SK-N-SH (cell line): Measurements from ENCODE around the gene SYNPR. TPM values are rescaled to one million over a fixed set of nuclear protein-coding genes. Genes with fewer than 3 reads are reported as not detected.

Experiments
- CTCF ChIA-PET: fragments of 300-600, 350-600 bp; formaldehyde crosslinking; extraction: SDS; loops from one replicate; lab custom pipeline; 2021; lab: Yijun Ruan, JAX
- POLR2A ChIA-PET: fragments of 350-600 bp; sonication (Branson Sonifier 250); formaldehyde crosslinking; extraction: SDS; loops from one replicate; lab custom pipeline; 2020; ENCODE audit warnings: antibody characterized with exemption, inconsistent platforms; lab: Yijun Ruan, JAX
- DNase-seq: peaks from one replicate; pipeline ENCODE4 v3.0.0; 2012
- H2AFZ ChIP-seq: fragments of 200-600 bp; sonication (generic); 2 replicates; pipeline ENCODE4 v1.8.1; 2016; ENCODE audit warnings: antibody characterized with exemption, mild to moderate bottlenecking, low read depth
- H3F3A ChIP-seq: fragments of 200-600 bp; sonication (generic); replicated peaks from 2 replicates; pipeline ENCODE3; 2016; ENCODE audit warnings: antibody characterized with exemption, mild to moderate bottlenecking; ENCODE audit not compliant: insufficient read depth
- H3K27ac ChIP-seq, 2 experiments: fragments of 200-500 bp in 1 of 2; fragments of 200-600 bp in 1 of 2; sonication (Bioruptor generic) in 1 of 2; sonication (generic), shearing (Covaris generic) in 1 of 2; 2 replicates each; pipeline versions ENCODE4 v1.5.1 to v1.6.1; 2014 to 2016; ENCODE audit warnings: low read depth in 2 of 2, inconsistent platforms in 1 of 2, low read length in 1 of 2, mild to moderate bottlenecking in 1 of 2, mixed read lengths in 1 of 2
- H3K27me3 ChIP-seq: fragments of 200-600 bp; sonication (generic), shearing (Covaris generic); 2 replicates; pipeline ENCODE4 v1.6.1; 2016; ENCODE audit warnings: mixed run types; ENCODE audit not compliant: insufficient read depth
- H3K36me3 ChIP-seq, 2 experiments: fragments of 200-500 bp in 1 of 2; fragments of 200-600 bp in 1 of 2; sonication (Bioruptor generic) in 1 of 2; sonication (generic) in 1 of 2; replicated peaks in 1 of 2; 2 replicates each; pipeline versions ENCODE3 to v1.5.1; 2014 to 2016; ENCODE audit warnings: low read length in 1 of 2, mild to moderate bottlenecking in 1 of 2; ENCODE audit not compliant: insufficient read depth in 2 of 2, control insufficient read depth in 1 of 2
- H3K4me1 ChIP-seq, 2 experiments: fragments of 200-500 bp in 1 of 2; fragments of 200-600 bp in 1 of 2; sonication (Bioruptor generic) in 1 of 2; sonication (generic), shearing (Covaris generic) in 1 of 2; 2 replicates each; pipeline versions ENCODE4 v1.5.1 to v1.6.1; 2014 to 2016; ENCODE audit warnings: low read depth in 1 of 2, low read length in 1 of 2, mixed run types in 1 of 2; ENCODE audit not compliant: insufficient read depth in 2 of 2, control insufficient read depth in 1 of 2
- H3K4me2 ChIP-seq: fragments of 200-600 bp; sonication (generic), shearing (Covaris generic); 2 replicates; pipeline ENCODE4 v1.6.1; 2017; ENCODE audit warnings: mixed run types
- H3K4me3 ChIP-seq, 2 experiments: fragments of 200-500 bp in 1 of 2; fragments of 200-600 bp in 1 of 2; sonication (Bioruptor generic) in 1 of 2; sonication (generic), shearing (Covaris generic) in 1 of 2; 2 replicates each; pipeline versions ENCODE4 v1.5.1 to v1.8.1; 2014 to 2016; ENCODE audit warnings: low read depth in 2 of 2, inconsistent platforms in 1 of 2, low read length in 1 of 2, mild to moderate bottlenecking in 1 of 2, mixed read lengths in 1 of 2, moderate library complexity in 1 of 2
- H3K79me2 ChIP-seq: fragments of 200-600 bp; sonication (generic); 2 replicates; pipeline ENCODE4 v1.8.1; 2017; ENCODE audit warnings: mild to moderate bottlenecking; ENCODE audit not compliant: insufficient read depth
- H3K9ac ChIP-seq: fragments of 200-600 bp; sonication (generic); 2 replicates; pipeline ENCODE4 v1.6.1; 2017; ENCODE audit warnings: mixed run types
- H3K9me2 ChIP-seq: fragments of 200-600 bp; sonication (generic); 2 replicates; pipeline ENCODE4 v1.6.1; 2017; ENCODE audit warnings: mixed run types
- H3K9me3 ChIP-seq: fragments of 200-600 bp; sonication (generic); 2 replicates; pipeline ENCODE4 v1.6.1; 2017; ENCODE audit warnings: mixed run types, mild to moderate bottlenecking, moderate library complexity
- H4K20me1 ChIP-seq: fragments of 200-600 bp; sonication (generic); 2 replicates; pipeline ENCODE4 v1.6.1; 2017; ENCODE audit warnings: mild to moderate bottlenecking, mixed run types; ENCODE audit not compliant: insufficient read depth
- EP300 ChIP-seq, 2 experiments: IDR thresholded peaks; 2 replicates each; pipeline versions ENCODE4 v1.4.0 to v1.6.1; 2012; ENCODE audit warnings: borderline replicate concordance in 1 of 2, low read depth in 1 of 2, low read length in 1 of 2
- EZH2phosphoT487 ChIP-seq: fragments of 200-600 bp; sonication (generic); IDR thresholded peaks from 2 replicates; pipeline ENCODE4 v1.6.1; 2017; ENCODE audit warnings: low read depth, mixed run types, mild to moderate bottlenecking, antibody characterized with exemption, moderate library complexity, borderline replicate concordance
- FOXJ3 ChIP-seq: sonication (generic); formaldehyde crosslinking; IDR thresholded peaks from 2 replicates; pipeline ENCODE4 v1.5.1; 2020; ENCODE audit warnings: mild to moderate bottlenecking, missing genetic modification reagents
- GABPA ChIP-seq: IDR thresholded peaks from 2 replicates; pipeline ENCODE4 v1.4.0; 2012; ENCODE audit warnings: low read depth, mild to moderate bottlenecking
- GATA2 ChIP-seq: sonication (generic); formaldehyde crosslinking; IDR thresholded peaks from 2 replicates; pipeline ENCODE4 v1.5.0; 2020; ENCODE audit warnings: mild to moderate bottlenecking, missing genetic modification reagents
- JUND ChIP-seq: IDR thresholded peaks from 2 replicates; pipeline ENCODE4 v1.4.0; 2012
- MXI1 ChIP-seq: IDR thresholded peaks from 2 replicates; pipeline ENCODE4 v1.6.1; 2012; ENCODE audit warnings: mild to moderate bottlenecking, low read depth, low read length, improper control_type of control experiment
- NFIC ChIP-seq: IDR thresholded peaks from 2 replicates; pipeline ENCODE4 v1.4.0; 2012; ENCODE audit warnings: borderline replicate concordance
- NRF1 ChIP-seq: IDR thresholded peaks from 2 replicates; pipeline ENCODE4 v1.6.1; 2012; ENCODE audit warnings: low read depth, mild to moderate bottlenecking, low read length
- RCOR1 ChIP-seq: fragments of 150-350 bp; IDR thresholded peaks from 2 replicates; pipeline ENCODE4 v1.6.1; 2017; ENCODE audit warnings: antibody characterized with exemption, low read length
- RXRA ChIP-seq: IDR thresholded peaks from 2 replicates; pipeline ENCODE4 v1.4.0; 2012; ENCODE audit warnings: low read depth, mild to moderate bottlenecking, borderline replicate concordance
- SMC3 ChIP-seq: IDR thresholded peaks from 2 replicates; pipeline ENCODE4 v1.6.1; 2012; ENCODE audit warnings: low read depth, low read length, improper control_type of control experiment
- TCF12 ChIP-seq: IDR thresholded peaks from 2 replicates; pipeline ENCODE4 v1.4.0; 2012
- WGBS: methylation state at CpG from one replicate; pipeline ENCODE4 v1.1.6; 2017; ENCODE audit warnings: low lambda C conversion rate; 5-methylcytosine and 5-hydroxymethylcytosine counted together
- polyA plus RNA-seq, 3 experiments: library from polyadenylated mRNA; depleted of rRNA; stranded (reverse); fragments of >200 nt; gene quantifications; 2 replicates each; pipeline ENCODE4 v1.2.3, GENCODE V29; 2012
- TF ChIP-seq, protein P1 (sequence below): IDR thresholded peaks from 2 replicates; pipeline ENCODE4; 2012
- TF ChIP-seq, protein P2 (sequence below): IDR thresholded peaks from 2 replicates; pipeline ENCODE4 v1.4.0; 2012; ENCODE audit warnings: low read depth, borderline replicate concordance
- TF ChIP-seq, protein P3 (sequence below): IDR thresholded peaks from 2 replicates; pipeline ENCODE4 v1.4.0; 2012; ENCODE audit warnings: low read depth
- TF ChIP-seq, protein P4 (sequence below): fragments of 150-350 bp; IDR thresholded peaks from 2 replicates; pipeline ENCODE4 v1.6.1; 2016; ENCODE audit warnings: mild to moderate bottlenecking, low read depth, low read length
- TF ChIP-seq, protein P5 (sequence below): fragments of 150-350 bp; IDR thresholded peaks from 2 replicates; pipeline ENCODE4 v1.6.1; 2017; ENCODE audit warnings: antibody characterized with exemption, low read length, low read depth, borderline replicate concordance

SYNPR gene
- polyA plus RNA-seq, 1 of the 3 experiments (the other 2 are of a cell fraction) = not detected

DNA sequence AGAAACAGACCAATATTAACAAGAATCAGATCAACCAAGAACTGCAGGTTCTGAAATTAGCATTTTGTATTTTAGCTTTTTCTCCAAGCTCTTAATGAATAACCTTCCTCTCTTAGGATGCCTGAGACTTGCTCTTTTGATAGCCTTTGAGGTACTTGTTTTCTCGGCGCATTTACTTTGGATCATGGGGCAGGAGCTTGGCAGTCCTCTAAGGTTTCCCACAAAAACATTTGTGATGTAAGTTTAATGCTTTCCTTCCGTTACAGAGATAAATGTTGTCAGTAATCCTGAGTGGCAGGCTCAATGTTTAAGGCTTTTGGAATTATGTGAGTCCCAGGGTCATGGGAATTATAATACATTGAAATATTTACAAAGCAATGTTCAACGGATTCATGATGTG, 236.6 kb downstream of the SYNPR start:
- Histone ChIP-seq H3K9ac (no peak overlapping the region), H3K4me2 (no peak overlapping the region), H4K20me1 (no peaks in the 10 kb centered on the region; the same call in 1 of the 2 replicates), H3K9me3 (no peaks in the 10 kb centered on the region), H3K4me1 (no peaks in the 10 kb centered on the region), H3F3A (no peaks in the 10 kb centered on the region), H3K4me3 (no peak overlapping the region), H3K79me2 (no peaks in the 10 kb centered on the region), H3K36me3 (no peaks in the 10 kb centered on the region), H3K27ac (no peak overlapping the region), H3K27me3 (no peaks in the 10 kb centered on the region), H3K9me2 (no peaks in the 10 kb centered on the region), H2AFZ (no peak overlapping the region)
- POLR2A ChIA-PET = no interaction called here
- DNase-seq = no peak
- 52% methylated on average over 4 of the region's 4 CpGs for WGBS
- CTCF ChIA-PET = interaction anchor here (1.1 kb wide), 2 partner anchors 13 to 41 kb away, joined by 3 read pairs; no protein-coding TSS in a partner anchor
- TF ChIP-seq SMC3 = no peak
- TF ChIP-seq RXRA = no peak
- TF ChIP-seq, protein P1, sequence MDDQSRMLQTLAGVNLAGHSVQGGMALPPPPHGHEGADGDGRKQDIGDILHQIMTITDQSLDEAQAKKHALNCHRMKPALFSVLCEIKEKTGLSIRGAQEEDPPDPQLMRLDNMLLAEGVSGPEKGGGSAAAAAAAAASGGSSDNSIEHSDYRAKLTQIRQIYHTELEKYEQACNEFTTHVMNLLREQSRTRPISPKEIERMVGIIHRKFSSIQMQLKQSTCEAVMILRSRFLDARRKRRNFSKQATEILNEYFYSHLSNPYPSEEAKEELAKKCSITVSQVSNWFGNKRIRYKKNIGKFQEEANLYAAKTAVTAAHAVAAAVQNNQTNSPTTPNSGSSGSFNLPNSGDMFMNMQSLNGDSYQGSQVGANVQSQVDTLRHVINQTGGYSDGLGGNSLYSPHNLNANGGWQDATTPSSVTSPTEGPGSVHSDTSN = no peak
- no peak for TF ChIP-seq EZH2phosphoT487
- TF ChIP-seq, protein P2, sequence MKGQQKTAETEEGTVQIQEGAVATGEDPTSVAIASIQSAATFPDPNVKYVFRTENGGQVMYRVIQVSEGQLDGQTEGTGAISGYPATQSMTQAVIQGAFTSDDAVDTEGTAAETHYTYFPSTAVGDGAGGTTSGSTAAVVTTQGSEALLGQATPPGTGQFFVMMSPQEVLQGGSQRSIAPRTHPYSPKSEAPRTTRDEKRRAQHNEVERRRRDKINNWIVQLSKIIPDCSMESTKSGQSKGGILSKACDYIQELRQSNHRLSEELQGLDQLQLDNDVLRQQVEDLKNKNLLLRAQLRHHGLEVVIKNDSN = no peak
- no peak for TF ChIP-seq GATA2 (CRISPR knock-in tag)
- TF ChIP-seq RCOR1 = no peak
- no peak for TF ChIP-seq GABPA
- TF ChIP-seq, protein P3, sequence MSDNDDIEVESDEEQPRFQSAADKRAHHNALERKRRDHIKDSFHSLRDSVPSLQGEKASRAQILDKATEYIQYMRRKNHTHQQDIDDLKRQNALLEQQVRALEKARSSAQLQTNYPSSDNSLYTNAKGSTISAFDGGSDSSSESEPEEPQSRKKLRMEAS = no peak
- no peak for TF ChIP-seq NRF1
- TF ChIP-seq, protein P4, sequence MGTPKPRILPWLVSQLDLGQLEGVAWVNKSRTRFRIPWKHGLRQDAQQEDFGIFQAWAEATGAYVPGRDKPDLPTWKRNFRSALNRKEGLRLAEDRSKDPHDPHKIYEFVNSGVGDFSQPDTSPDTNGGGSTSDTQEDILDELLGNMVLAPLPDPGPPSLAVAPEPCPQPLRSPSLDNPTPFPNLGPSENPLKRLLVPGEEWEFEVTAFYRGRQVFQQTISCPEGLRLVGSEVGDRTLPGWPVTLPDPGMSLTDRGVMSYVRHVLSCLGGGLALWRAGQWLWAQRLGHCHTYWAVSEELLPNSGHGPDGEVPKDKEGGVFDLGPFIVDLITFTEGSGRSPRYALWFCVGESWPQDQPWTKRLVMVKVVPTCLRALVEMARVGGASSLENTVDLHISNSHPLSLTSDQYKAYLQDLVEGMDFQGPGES = no peak
- no peak for TF ChIP-seq TCF12
- TF ChIP-seq FOXJ3 (CRISPR knock-in tag) = no peak
- no peak for TF ChIP-seq NFIC
- TF ChIP-seq MXI1 = no peak
- TF ChIP-seq, protein P5, sequence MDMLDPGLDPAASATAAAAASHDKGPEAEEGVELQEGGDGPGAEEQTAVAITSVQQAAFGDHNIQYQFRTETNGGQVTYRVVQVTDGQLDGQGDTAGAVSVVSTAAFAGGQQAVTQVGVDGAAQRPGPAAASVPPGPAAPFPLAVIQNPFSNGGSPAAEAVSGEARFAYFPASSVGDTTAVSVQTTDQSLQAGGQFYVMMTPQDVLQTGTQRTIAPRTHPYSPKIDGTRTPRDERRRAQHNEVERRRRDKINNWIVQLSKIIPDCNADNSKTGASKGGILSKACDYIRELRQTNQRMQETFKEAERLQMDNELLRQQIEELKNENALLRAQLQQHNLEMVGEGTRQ = no peak
- no peak for TF ChIP-seq JUND
- no peak for TF ChIP-seq EP300 (IDR thresholded peaks at IDR 0.05; ENCODE audit: borderline replicate concordance in 1 of 2, low read depth in 1 of 2, low read length in 1 of 2)
